Psoas muscle (tissue), 8 donors: ENCODE data around the gene GPATCH3. TPM values are rescaled to one million over a fixed set of nuclear protein-coding genes. Genes with fewer than 3 reads are reported as not detected.
"Not testable (repeated sequence)": the region's sequence is repeated elsewhere in the genome, so short reads cannot be mapped to it uniquely, and the experiment has no call there.

ENCODE experiments used
- ATAC-seq, 4 donors: fragments of 200-7000 bp; cut with Tn5 transposase; one replicate each; pipeline ENCODE4 v1.9.1; 2020; ENCODE audit warnings: moderate library complexity in 3 of 4, mild to moderate bottlenecking in 2 of 4
- DNase-seq, 2 donors: peaks; one replicate each; pipeline ENCODE4 v3.0.0-alpha.2; 2020
- H3K27ac ChIP-seq: fragments of 200-600 bp; one replicate; pipeline ENCODE4 v1.8.0; 2022
- H3K27me3 ChIP-seq, 3 donors: fragments of 200-600 bp in 1 of 3; one replicate each; pipeline versions ENCODE4 v1.6.1 to v1.8.0; 2013 to 2022; ENCODE audit warnings: low read length in 2 of 3, mild to moderate bottlenecking in 2 of 3, moderate library complexity in 1 of 3; ENCODE audit not compliant: insufficient read depth in 3 of 3
- H3K36me3 ChIP-seq, 2 donors: fragments of 200-600 bp in 1 of 2; one replicate each; pipeline versions ENCODE4 v1.6.1 to v1.8.0; 2013 to 2022; ENCODE audit warnings: low read depth in 1 of 2, mild to moderate bottlenecking in 1 of 2, moderate library complexity in 1 of 2; ENCODE audit not compliant: insufficient read depth in 1 of 2
- H3K4me1 ChIP-seq: fragments of 200-600 bp; one replicate; pipeline ENCODE4 v1.8.0; 2022
- H3K4me3 ChIP-seq: fragments of 200-600 bp; one replicate; pipeline ENCODE4 v1.8.0; 2022; ENCODE audit warnings: mild to moderate bottlenecking
- H3K9me3 ChIP-seq: fragments of 200-600 bp; one replicate; pipeline ENCODE4 v1.8.0; 2022
- CTCF ChIP-seq: fragments of 200-600 bp; IDR thresholded peaks from one replicate; pipeline ENCODE4 v1.8.0; 2022; ENCODE audit warnings: antibody characterized with exemption
- WGBS, 3 donors: extraction: QIAGEN DNeasy Blood & Tissue Kit; methylation state at CpG; one replicate each; pipeline versions ENCODE4 v1.1.6 to v1.1.7; 2013; 5-methylcytosine and 5-hydroxymethylcytosine counted together
- intact Hi-C, 2 donors: fragments of 100-400 bp; cut with DNase I; formaldehyde crosslinking; loops; one replicate each; pipeline versions ENCODE4 v1.11.0 to v1.14.2; 2022
- polyA plus RNA-seq, 3 donors: library from polyadenylated mRNA; stranded (reverse); fragments of 200-250 nt; gene quantifications; one replicate each; pipeline ENCODE4 v1.2.3, GENCODE V29; 2013
- total RNA-seq, 4 donors: library from RNA; stranded (reverse); fragmentation: NEBNext Ultra II Directional in 2 of 4; extraction: Animal tissue kit (Norgen Biotek cat#: 25700) in 2 of 4; gene quantifications; one replicate each; pipeline versions ENCODE4 v1.2.1 to v1.2.4, GENCODE V29; 2021 to 2023
- donor health status: healthy with polysubstance abuse.
- donor health status: DM: no; HTN: no; CAD: no; lungs with moderate emphysema.
- donor health status: Bipolar disorder and iron deficiency.
- donor health status: healthy.
- donor health status: DM: yes; HTN: yes; CAD: no.
- donor health status: DM: no; HTN: no; CAD: no.
- donor health status: DM: no; HTN: no; CAD: no.
- donor health status: DM: yes; HTN: yes; CAD: no.

The GPATCH3 gene
- total and polyA plus RNA-seq, 7 donors, result 10.7 to 31.8 (median 13.7) TPM

- DNase-seq, result no peak
- H3K27ac ChIP-seq, result no peak overlapping the region
- no peaks in the 10 kb centered on the region for H3K27me3 ChIP-seq
- peaks cover 17 to 80% of the 10 kb centered on the region in 2 donors for H3K36me3 ChIP-seq
- intact Hi-C loops, result no loop called here
- 86 to 95% (median 90%) methylated on average over 1 of the region's 1 CpG for WGBS, 3 donors
- TF ChIP-seq CTCF, result no peak
- peaks cover 14% of the 10 kb centered on the region for H3K4me1 ChIP-seq
- H3K9me3 ChIP-seq, result no peaks in the 10 kb centered on the region
- no peak for ATAC-seq
- H3K4me3 ChIP-seq, result no peak overlapping the region
Measured at GRCh38 chr1:26888231-26888630, 12.0 kb downstream of the GPATCH3 start.

GRCh38 chr1:26887125-26887524 is 13.1 kb downstream of the GPATCH3 start:
- ATAC-seq, result no peak
- intact Hi-C loops, result no loop called here
- Histone ChIP-seq H3K4me1 (peaks cover 14% of the 10 kb centered on the region), H3K9me3 (no peaks in the 10 kb centered on the region), H3K36me3 (peaks cover 20 to 80% of the 10 kb centered on the region in 2 donors), H3K27me3 (no peaks in the 10 kb centered on the region), H3K27ac (no peak overlapping the region), H3K4me3 (no peak overlapping the region)
- peak; percentile 19 for TF ChIP-seq CTCF
- WGBS, 3 donors, result 71 to 100% (median 95%) methylated on average over 1 of the region's 1 CpG
- no peak for DNase-seq

- DNase-seq (no peak), ATAC-seq (no peak)
- Histone ChIP-seq H3K27me3 (no peaks in the 10 kb centered on the region), H3K36me3 (peaks cover 24 to 99% of the 10 kb centered on the region in 2 donors), H3K4me1 (no peaks in the 10 kb centered on the region), H3K4me3 (no peak overlapping the region), H3K9me3 (no peaks in the 10 kb centered on the region), H3K27ac (no peak overlapping the region)
- intact Hi-C loops, result no loop called here
- WGBS, 3 donors, result 88 to 90% (median 89%) methylated on average over 5 of the region's 5 CpGs
- no peak for TF ChIP-seq CTCF
Measured at GRCh38 chr1:26882696-26883463, 17.4 kb downstream of the GPATCH3 start.

GRCh38 chr1:26881611-26882010 is 18.7 kb downstream of the GPATCH3 start:
- WGBS, 3 donors, result 85 to 91% (median 88%) methylated on average over 6 of the region's 6 CpGs
- H3K36me3 ChIP-seq, result peaks cover 27 to 97% of the 10 kb centered on the region in 2 donors
- H3K4me1 ChIP-seq, H3K27ac ChIP-seq, intact Hi-C loops, H3K9me3 ChIP-seq, DNase-seq, H3K4me3 ChIP-seq, ATAC-seq, H3K27me3 ChIP-seq: not testable (repeated sequence)

- DNase-seq, result no peak
- 89 to 94% (median 92%) methylated on average over 4 of the region's 4 CpGs for WGBS, 3 donors
- Histone ChIP-seq H3K4me1 (no peaks in the 10 kb centered on the region), H3K36me3 (peaks cover 22 to 92% of the 10 kb centered on the region in 2 donors), H3K27me3 (no peaks in the 10 kb centered on the region), H3K4me3 (no peak overlapping the region), H3K9me3 (no peaks in the 10 kb centered on the region), H3K27ac (no peak overlapping the region)
- no peak for ATAC-seq
- intact Hi-C loops, result loop anchor here (1.0 to 5.0 kb wide), 4 partner anchors 26 to 277 kb away; no protein-coding TSS in a partner anchor
- TF ChIP-seq CTCF, result no peak
Measured at GRCh38 chr1:26879793-26880192, 20.5 kb downstream of the GPATCH3 start.
